Measurements from ENCODE around the gene DSCAM.
"Not testable (repeated sequence)": the region's sequence is repeated elsewhere in the genome, so short reads cannot be mapped to it uniquely, and the experiment has no call there.

Gene DSCAM

DNA sequence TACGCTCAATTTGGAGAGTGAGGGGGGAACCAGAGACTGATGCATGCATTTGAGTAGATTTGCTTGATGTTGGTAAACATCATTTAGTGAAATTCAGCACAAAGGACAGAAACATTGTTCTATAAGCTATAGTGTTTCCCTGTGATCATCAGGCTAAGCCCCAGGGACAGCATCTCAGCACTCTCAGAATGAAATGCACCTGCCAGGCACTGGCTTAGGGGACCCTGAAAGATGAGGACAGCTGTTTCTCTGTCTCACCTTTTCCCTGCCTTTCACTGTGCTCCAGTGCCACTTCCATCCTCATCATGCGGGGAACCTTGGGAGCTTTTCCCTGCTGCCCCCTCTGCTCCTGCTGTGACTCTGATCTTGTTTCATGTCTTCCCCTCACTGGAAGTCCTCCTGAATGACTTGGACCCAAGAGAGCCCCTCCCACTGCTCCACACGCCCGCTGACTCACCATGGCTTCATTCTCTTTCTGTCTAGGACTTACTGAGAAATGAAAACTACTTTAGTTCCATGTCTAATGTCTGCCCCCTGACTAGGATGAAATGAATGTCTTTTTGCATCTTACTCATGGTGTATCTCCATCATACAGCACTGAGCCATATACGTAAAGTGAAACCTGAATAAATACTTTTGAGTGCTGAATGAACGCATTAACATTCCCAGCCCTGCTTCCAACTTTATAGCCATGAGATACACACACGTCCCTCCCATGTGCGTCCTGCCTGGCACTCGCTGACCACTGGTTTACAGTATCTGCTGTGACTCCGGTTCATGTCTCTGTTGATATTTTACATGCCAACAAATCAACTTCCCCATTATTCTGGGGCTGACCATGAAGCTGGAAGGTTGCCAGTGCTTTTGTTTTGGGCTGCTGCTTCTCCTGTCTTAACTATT, 797.7 kb downstream of the DSCAM start:
- DNase-seq (ENCODE audit: low read depth): peak; percentile 17

DNA sequence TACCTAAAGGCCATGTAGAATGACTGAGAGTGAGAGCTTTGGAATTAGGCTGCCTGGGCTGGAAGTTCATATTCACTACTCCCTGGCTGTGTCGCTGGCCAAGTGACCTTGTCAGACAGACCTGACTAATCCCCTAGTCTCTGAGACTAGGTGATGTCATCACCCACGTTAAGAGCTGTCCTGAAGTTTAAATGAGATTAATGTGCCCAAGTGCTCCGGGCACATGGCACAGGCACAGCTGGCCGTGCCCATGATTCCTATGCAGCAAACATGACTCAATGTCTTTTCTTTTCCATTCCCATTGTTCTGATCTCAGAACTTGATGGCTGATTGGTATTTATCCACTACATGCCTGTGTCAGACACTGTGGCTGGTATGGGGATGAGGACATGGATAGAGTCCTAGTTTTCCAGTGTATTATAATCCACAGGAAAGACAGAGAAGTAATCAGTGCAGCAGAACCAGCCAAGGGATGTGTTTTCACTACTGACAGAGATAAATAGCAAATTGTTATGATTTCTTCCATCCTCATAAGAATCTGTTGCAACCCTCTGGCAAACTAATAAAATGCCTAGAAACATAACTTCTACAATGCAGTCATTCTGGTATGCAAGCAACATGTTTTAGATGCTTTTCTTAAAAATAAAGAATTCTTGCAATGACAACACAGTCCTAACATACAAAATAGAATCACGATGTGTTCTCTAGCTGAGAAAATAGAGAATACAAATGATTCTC, 798.8 kb downstream of the DSCAM start:
- DNase-seq (ENCODE audit: low read depth): no peak

DNA sequence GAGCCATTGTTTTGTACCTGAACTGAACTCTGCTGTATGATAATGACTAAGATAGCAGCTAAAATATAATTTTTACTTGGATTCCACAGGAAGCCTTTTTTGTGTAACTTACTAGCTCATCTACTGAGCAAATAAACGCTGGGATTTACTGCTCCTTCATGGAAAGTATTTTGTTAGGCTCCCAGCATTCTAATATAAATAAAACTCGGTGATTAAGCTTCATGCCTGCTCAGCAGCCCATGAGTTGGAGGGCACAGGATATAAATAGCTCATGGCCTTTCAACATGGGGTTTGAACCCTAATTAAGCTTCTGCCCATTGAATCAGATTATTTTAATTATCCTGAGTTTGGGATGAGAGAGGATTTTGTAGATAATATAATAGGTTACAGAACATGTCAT, 799.7 kb downstream of the DSCAM start:
- DNase-seq (ENCODE audit: low read depth): no peak

DNA sequence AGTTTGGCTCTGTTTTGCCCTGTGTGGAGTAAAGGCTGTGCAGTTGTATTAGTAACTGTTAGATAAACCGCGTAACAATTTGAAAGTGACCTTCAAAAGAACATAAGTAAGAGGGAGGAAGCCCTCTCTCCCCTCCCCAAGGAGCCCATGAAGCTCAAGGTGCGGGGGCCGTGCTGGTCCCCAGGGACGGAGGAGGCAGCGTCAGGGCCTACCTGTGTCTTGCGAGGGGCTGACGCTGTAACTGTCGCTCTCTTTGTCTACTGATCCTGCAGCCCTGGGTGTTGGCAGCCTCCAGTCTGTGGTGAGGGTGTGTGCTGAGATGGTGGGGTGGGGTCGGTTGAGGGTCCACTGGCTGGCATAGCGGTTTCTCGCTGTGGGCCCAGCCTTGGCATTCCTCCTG, 803.1 kb downstream of the DSCAM start:
- DNase-seq (ENCODE audit: low read depth): no peak

DNA sequence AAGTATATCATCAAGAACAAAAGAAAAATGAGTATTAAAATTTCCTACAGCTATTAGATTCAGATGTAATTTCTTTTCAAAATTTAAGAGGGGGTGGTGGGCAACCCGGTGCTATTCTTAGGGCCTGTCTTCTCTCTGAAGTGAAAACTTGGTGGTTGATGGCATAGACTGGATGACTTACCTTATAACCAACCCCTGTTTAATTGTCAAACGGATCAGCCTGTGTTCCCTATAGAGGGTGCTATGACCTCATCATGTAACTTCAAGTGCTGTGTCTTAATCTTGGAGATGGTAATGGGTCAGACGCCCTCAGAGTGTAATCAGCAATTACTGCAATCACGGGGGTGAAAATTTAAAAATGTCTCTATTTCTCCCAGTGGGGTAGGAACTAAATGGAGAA, 803.5 kb downstream of the DSCAM start:
- DNase-seq (ENCODE audit: low read depth): no peak

DNA sequence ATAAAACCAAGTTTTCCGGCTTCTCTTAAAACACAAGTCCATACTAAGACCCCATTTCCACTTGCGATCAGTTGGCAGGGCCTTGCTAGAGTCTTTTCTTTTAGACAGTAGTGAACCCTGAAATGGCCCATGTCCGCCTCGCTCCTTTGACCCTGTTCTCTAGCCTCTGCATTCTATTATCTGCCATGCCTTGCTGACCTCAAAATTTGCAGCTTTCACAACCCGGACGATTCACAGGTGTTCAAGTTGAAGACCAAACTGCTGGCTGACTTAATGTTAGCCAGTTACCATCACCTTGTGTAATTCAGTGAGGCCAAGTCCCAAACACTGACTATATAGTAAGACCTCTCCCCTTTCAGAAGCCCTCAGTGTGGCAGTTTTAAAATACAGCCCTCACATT, 805.5 kb downstream of the DSCAM start:
- DNase-seq (ENCODE audit: low read depth): no peak

DNA sequence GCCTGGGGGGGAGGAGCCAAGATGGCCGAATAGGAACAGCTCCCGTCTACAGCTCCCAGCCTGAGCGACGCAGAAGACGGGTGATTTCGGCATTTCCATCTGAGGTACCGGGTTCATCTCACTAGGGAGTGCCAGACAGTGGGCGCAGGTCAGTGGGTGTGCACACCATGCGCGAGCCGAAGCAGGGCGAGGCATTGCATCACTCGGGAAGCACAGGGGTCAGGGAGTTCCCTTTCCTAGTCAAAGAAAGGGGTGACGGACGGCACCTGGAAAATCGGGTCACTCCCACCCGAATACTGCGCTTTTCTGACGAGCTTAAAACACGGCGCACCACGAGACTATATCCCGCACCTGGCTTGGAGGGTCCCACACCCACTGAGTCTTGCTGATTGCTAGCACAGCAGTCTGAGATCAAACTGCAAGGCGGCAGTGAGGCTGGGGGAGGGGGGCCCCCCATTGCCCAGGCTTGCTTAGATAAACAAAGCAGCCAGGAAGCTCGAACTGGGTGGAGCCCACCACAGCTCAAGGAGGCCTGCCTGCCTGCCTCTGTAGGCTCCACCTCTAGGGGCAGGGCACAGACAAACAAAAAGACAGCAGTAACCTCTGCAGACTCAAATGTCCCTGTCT, 813.7 kb downstream of the DSCAM start:
- DNase-seq (ENCODE audit: low read depth): not testable (repeated sequence)

DNA sequence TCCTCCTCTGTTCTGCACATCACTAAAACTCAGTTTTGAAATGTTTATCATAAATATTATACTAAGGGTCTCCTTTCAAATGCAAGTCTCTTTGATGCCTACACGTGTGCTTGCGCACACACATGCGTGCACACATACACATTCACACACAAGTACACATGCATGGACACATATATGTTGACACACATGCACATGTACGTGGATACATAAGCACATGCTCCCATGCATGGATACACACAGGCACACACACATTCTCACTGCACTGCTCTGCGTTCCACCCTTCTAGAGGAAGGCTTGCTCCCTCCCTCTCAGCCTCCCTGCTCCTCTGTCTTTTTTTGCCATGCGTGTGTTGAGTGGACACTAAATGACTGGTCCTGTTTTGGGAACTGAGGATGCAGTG, 817.1 kb downstream of the DSCAM start:
- DNase-seq (ENCODE audit: low read depth): no peak

DNA sequence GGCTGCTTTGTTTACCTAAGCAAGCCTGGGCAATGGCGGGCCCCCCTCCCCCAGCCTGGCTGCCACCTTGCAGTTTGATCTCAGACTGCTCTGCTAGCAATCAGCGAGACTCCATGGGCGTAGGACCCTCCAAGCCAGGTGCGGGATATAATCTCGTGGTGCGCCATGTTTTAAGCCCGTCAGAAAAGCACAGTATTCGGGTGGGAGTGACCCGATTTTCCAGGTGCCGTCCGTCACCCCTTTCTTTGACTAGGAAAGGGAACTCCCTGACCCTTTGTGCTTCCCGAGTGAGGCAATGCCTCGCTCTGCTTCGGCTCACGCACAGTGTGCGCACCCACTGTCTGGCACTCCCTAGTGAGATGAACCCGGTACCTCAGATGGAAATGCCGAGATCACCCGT, 818.6 kb downstream of the DSCAM start:
- DNase-seq (ENCODE audit: low read depth): not testable (repeated sequence)

DNA sequence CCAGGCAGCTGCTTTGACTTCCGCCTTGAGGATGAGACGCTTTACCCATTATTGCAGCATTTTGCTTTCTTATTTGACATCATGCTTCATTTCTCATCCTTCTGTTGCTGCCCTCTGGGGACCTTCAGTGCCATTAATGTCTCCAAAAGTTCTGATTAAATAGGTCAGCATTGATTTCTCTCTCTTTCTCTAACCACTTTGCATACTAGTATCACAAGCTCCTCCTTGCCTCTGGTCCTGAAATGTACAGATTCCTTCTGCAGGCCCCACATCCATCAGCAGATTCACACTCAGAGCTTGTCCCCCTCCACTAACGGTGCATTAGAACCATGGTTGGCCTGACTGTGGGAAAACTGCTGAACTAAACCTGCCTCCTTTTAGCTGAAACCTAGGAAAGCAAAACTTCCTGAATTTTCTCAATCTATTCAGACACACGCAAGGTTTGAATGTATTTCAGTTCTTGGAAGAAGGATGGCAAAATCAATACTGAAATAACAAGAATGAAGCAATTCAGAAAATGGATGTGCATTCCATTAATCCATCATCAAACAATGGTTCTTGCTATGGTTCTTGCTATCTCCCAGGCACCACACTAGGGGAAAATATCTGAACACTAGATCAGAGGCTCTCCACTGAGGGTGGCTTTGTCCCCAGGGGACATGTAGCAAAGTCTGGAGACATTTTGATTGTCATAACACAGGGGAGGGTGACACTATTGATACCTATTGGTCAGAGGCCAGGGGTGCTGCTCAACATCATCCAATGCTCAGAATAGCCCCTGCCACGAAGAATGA, 825.2 kb downstream of the DSCAM start:
- no peak for DNase-seq (ENCODE audit: low read depth)

DNA sequence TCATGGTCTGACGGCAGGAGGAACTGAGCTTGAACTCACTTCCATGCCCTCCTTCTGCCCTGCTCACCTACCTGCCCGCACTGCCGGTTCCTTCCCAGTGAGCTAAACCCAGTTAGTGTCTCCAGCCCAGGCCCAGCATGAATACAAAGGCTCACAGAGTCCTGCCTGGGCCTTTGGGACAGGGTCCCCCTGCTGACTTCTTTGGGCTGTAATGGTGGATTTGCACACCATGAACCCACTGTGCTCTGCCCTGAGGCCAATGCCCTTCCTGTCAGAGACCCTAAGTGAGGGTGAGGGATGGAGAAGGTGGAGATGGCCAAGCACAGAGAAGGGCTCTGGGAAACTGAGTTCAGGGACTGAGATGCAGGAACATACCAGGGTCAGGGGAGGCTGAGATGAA, 826.3 kb downstream of the DSCAM start:
- DNase-seq (ENCODE audit: low read depth): no peak

DNA sequence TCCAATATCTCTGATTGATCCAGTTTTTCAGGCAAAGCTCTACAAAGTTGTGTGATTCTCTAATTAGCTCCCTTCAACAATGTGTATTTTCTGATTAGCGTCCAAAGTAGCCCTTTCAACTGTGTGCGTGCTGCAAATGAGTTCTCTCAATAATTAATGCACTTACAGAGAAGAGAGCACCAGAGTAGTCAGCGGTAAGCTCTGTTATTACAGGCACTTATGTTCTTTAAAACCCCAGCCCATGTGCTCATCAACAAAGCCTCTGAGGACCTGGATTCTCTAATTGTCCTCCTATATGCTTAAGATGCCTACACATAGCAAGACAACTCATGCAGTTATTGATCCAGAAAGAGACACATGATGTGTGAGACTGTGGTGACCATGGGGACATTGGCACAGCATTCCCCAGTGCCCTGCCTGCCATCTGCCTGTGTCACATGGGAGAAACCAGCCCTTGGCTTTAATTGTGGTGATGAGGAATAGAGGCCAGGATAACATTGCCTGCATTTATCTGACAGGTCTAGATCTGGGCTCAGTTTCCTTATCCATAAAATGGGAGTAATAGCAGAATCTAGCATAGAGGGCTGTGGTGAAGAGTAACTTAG, 828.0 kb downstream of the DSCAM start:
- no peak for DNase-seq (ENCODE audit: low read depth)

DNA sequence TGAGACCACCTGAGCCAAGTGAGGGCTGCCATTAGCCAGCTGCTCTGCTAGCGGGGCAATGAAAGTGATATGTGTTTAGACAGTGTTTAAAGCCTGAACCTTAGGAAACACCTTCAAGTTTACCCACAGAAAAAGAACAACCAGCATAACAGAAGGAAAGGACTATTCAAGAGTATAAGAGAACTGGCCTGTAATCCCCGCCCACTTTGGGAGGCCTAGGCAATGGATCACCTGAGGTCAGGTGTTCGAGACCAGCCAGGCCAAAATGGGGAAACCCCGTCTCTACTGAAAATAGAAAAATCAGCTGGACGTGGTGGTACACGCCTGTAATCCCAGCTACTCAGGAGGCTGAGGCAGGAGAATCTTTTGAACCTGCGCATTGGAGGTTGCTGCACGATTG, 830.3 kb downstream of the DSCAM start:
- DNase-seq (ENCODE audit: low read depth): no peak

DNA sequence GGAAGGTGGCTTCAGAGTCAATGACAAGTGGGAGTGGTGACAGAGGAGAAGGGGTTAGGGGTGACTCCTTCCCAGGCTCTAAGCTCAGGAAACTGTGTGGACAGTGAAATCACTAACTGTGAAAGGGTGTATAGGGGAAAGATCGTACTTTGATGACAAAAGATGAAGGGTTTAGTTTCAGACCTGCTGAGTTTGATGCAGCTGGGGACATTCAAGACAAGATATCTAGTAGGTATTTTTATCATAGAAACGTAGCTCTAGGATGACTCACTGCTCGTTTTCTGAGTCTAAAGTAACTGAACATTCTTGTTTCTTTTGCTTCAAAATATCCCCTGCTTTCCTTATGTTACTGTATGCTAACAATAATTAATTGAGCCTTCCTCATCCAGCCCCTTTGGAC, 830.7 kb downstream of the DSCAM start:
- DNase-seq (ENCODE audit: low read depth): no peak

DNA sequence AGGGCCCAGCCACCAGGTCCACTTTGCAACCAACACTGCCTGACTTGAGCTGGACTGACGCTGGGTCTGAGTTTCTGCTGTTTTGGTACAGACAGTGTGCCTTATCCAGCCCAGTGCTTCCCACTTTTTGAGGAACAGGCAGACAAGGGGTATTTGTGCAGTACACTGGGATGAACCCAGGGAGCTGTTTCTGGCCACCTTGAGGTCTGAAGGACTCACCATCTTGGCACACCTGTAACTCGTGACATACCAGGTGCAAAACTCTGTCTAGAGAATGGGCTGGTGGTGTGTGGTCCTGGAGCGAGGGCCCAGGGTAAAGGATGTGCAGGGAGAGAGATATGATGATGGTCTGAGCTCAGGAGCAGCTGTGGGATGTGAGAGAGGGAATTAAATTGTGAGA, 831.1 kb downstream of the DSCAM start:
- DNase-seq (ENCODE audit: low read depth): no peak

DNA sequence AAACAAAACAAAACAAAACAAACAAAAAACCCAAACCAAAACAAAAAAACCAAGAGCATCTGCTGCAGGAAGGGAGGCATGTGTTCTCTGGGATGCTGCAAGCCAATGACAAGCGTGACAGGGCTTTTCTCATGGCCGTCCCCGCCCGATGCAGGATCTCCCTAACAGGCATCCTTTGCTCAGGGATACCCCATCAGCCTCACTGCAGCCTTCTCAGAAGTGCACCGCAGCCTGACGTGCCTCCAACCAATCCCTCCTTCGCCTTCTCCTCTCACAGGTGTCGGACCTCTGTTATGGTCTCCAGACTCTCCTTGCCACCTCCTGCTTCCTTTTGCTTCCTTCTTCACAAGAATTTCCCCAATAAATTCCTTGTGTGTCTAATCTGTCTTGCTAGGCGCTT, 832.6 kb downstream of the DSCAM start:
- DNase-seq (ENCODE audit: low read depth): no peak

DNA sequence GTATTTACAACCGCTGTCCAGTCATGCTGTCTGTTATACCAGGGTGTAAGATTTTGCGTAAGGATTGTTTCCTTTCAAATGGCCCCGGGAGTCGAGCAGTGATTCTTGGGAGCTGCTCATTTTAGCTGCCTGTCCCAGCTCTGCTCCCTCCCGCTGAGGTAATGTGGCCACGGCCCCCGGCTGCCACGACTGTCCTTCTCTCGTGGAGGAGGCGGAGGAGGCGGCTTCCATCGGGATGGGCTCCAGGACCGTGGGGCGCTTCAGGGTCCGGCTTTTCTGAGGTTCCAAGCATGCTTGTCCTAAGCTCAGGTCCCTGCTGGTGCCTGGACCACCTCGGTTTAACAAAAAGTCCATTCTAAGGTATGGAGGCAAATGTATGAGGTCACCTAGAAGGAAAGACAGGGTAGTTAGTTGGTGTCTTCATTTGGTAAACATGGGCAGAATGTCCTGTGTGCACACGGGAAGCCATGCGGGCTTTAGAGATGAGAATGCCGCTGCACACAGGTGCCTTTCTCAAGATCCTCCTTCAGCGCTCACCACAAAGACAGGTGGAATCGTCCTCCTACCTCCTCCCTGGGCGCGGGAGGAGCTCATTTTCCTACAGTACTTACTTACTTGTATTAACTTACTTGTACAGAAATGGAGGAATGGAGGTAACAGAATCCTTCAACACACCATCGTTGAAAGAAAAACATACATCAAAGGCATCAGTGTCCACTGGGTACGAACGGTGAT, 833.8 kb downstream of the DSCAM start:
- DNase-seq (ENCODE audit: low read depth): no peak

DNA sequence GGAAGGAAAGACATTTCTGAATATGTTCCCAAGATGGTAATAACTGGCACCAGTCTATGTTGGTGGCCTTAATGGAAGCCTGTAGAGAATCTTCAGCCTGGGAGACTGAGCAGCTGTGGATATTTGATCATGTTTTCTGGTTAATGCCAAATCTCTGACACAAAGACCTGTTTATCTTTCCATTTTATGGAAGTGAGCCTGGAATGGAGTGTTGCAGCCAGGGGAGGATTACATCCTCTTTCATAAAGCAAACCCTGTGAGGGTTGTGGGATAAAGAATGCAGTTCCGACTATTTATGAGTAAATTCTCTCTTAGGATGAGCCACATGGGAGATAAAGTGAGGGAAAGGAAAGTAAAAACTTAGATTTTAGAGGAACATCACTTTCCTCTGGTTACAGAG, 835.6 kb downstream of the DSCAM start:
- no peak for DNase-seq (ENCODE audit: low read depth)

DNA sequence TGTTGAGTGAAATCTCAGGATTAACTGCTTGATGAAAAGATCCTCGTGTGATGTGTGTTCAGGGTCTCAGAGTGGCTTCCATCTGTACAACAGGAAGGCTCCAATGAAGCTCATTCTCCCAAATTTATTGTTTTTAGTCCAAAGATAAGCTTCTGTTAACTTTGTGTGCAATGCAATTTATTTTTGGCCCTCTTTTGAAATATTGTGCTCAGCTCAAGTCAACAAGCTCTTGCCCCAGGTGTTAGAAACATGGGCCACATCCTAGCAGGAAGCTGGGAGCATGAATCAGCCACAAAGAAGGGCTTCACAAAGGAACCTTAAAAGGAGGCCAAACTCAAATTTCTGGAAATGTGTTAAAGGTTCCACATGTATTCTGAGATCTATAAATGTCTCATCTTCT, 844.0 kb downstream of the DSCAM start:
- DNase-seq (ENCODE audit: low read depth): no peak

DNA sequence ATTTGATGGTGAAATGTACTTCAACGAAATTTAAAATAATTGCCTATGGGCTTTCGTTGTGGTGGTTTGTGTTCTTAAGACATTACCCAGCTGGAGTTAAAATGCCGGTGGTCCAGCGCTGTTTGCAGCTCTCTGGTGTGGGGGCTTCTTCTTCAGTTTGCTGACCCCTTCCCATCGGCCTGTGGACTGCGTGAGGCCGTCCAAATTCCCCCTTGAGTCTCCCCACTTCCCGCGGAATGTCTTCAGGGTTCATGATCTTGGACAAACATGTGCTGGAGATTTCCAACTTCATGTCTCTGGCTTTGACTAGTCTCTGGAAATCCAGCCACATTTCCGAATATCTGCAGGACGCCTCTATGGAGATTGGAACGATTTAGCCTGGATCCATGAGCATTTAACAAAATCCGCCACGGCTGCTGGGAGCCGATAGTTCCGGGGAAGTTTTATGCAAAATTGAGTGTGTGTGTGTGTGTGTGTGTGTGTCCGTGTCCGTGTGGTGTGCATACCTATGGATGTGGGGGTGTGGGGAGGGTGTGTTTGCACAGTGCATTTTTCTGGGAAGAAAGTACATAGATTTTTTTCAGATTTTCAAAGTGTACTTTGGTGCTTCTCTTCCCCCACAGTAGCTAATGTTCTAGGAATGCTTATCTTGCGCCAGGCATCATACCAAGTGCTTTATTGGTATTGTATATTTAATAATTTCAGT, 862.5 kb downstream of the DSCAM start:
- no peak for DNase-seq (ENCODE audit: low read depth)

All from ELR (cell line).